Activated CD4-positive, alpha-beta memory T cell treated with anti-CD3 and anti-CD28 coated beads, Interleukin-2, amount 10 ng/mL, durations not matched to agents 7 days and 5 days (primary cell): ENCODE results near the gene SLC44A1. TPM values are rescaled to one million over a fixed set of nuclear protein-coding genes. Genes with fewer than 3 reads are reported as not detected.

Experiments used
- CTCF ChIA-PET: fragments of 350-600 bp; sonication (Branson Sonifier 250); formaldehyde crosslinking; loops from one replicate; lab custom pipeline; 2021; ENCODE audit warnings: antibody characterized with exemption, inconsistent platforms; lab: Charles Lee
- POLR2A ChIA-PET: fragments of 350-600 bp; sonication (Branson Sonifier 250); formaldehyde crosslinking; loops from one replicate; lab custom pipeline; 2021; ENCODE audit warnings: antibody characterized with exemption; lab: Charles Lee
- DNase-seq: peaks from one replicate; pipeline ENCODE4 v3.0.0-alpha.2; 2020
- H3K27ac Mint-ChIP-seq: one replicate; pipeline ENCODE4 v1.8.0; 2021; ENCODE audit warnings: mild to moderate bottlenecking, mixed read lengths
- H3K27me3 Mint-ChIP-seq: one replicate; pipeline ENCODE4 v1.8.0; 2021; ENCODE audit warnings: mixed read lengths
- H3K36me3 Mint-ChIP-seq: one replicate; pipeline ENCODE4 v1.8.0; 2021; ENCODE audit warnings: low read depth, mixed read lengths
- H3K4me1 Mint-ChIP-seq: one replicate; pipeline ENCODE4 v1.8.0; 2021; ENCODE audit warnings: mixed read lengths
- H3K4me3 Mint-ChIP-seq: one replicate; pipeline ENCODE4 v1.8.0; 2021; ENCODE audit warnings: mild to moderate bottlenecking, mixed read lengths
- H3K9me3 Mint-ChIP-seq: one replicate; pipeline ENCODE4 v1.8.0; 2021; ENCODE audit warnings: mixed read lengths
- total RNA-seq, 2 experiments: library from RNA; stranded (reverse); gene quantifications; one replicate each; pipeline ENCODE4 v1.2.3, GENCODE V29; 2021

The SLC44A1 gene
- total RNA-seq, 2 experiments from 2014 or later, result 9.5 to 10.2 TPM

GRCh38 chr9:105338308-105338707 is 93.9 kb downstream of the SLC44A1 start:
- ChIA-PET POLR2A (no interaction called here), CTCF (no interaction called here)
- DNase-seq, result no peak
- no peaks in the 10 kb centered on the region for H3K9me3 Mint-ChIP-seq
- no peaks in the 10 kb centered on the region for H3K36me3 Mint-ChIP-seq
- H3K4me3 Mint-ChIP-seq, result no peak overlapping the region
- H3K4me1 Mint-ChIP-seq, result peaks cover 19% of the 10 kb centered on the region
- H3K27me3 Mint-ChIP-seq, result no peaks in the 10 kb centered on the region
- H3K27ac Mint-ChIP-seq, result no peak overlapping the region

- Mint-ChIP-seq H3K4me1 (peaks cover 19% of the 10 kb centered on the region), H3K36me3 (no peaks in the 10 kb centered on the region), H3K4me3 (no peak overlapping the region), H3K27ac (no peak overlapping the region), H3K9me3 (no peaks in the 10 kb centered on the region), H3K27me3 (no peaks in the 10 kb centered on the region)
- POLR2A ChIA-PET, result no interaction called here
- no peak for DNase-seq
- CTCF ChIA-PET, result no interaction called here
Measured at GRCh38 chr9:105339849-105340248, 95.4 kb downstream of the SLC44A1 start.

- DNase-seq, result no peak
- POLR2A ChIA-PET, result interaction anchor here (1.1 kb wide), 1 partner anchor 97 kb away, joined by 3 read pairs; the partner anchor contains the start of gene SLC44A1
- Mint-ChIP-seq H3K27ac (no peak overlapping the region), H3K9me3 (no peaks in the 10 kb centered on the region), H3K27me3 (no peaks in the 10 kb centered on the region), H3K36me3 (no peaks in the 10 kb centered on the region), H3K4me1 (peaks cover 19% of the 10 kb centered on the region), H3K4me3 (no peak overlapping the region)
- CTCF ChIA-PET, result no interaction called here
Measured at GRCh38 chr9:105341434-105342146, 97.1 kb downstream of the SLC44A1 start.

- peaks cover 19% of the 10 kb centered on the region for H3K4me1 Mint-ChIP-seq
- ChIA-PET POLR2A (interaction anchor here (0.8 kb wide), 1 partner anchor 14 kb away, joined by 3 read pairs; no protein-coding TSS in a partner anchor), CTCF (no interaction called here)
- H3K36me3 Mint-ChIP-seq, result no peaks in the 10 kb centered on the region
- DNase-seq, result no peak
- no peak overlapping the region for H3K27ac Mint-ChIP-seq
- H3K27me3 Mint-ChIP-seq, result no peaks in the 10 kb centered on the region
- no peak overlapping the region for H3K4me3 Mint-ChIP-seq
- H3K9me3 Mint-ChIP-seq, result no peaks in the 10 kb centered on the region
Measured at GRCh38 chr9:105342147-105342505, 97.7 kb downstream of the SLC44A1 start.

- no peak overlapping the region for H3K27ac Mint-ChIP-seq
- H3K4me3 Mint-ChIP-seq, result no peak overlapping the region
- no peaks in the 10 kb centered on the region for H3K36me3 Mint-ChIP-seq
- ChIA-PET CTCF (interaction anchor here (0.5 kb wide), 1 partner anchor 479 kb away, joined by 3 read pairs; no protein-coding TSS in a partner anchor), POLR2A (no interaction called here)
- no peaks in the 10 kb centered on the region for H3K27me3 Mint-ChIP-seq
- H3K9me3 Mint-ChIP-seq, result no peaks in the 10 kb centered on the region
- peaks cover 19% of the 10 kb centered on the region for H3K4me1 Mint-ChIP-seq
- DNase-seq, result no peak
Measured at GRCh38 chr9:105344283-105344682, 99.8 kb downstream of the SLC44A1 start.

- Mint-ChIP-seq H3K27me3 (no peaks in the 10 kb centered on the region), H3K36me3 (no peaks in the 10 kb centered on the region), H3K27ac (no peak overlapping the region), H3K4me1 (peaks cover 11% of the 10 kb centered on the region), H3K9me3 (no peaks in the 10 kb centered on the region), H3K4me3 (no peak overlapping the region)
- ChIA-PET CTCF (no interaction called here), POLR2A (interaction anchor here (0.7 kb wide), 1 partner anchor 56 kb away, joined by 3 read pairs; no protein-coding TSS in a partner anchor)
- no peak for DNase-seq
Measured at GRCh38 chr9:105345626-105346025, 101.2 kb downstream of the SLC44A1 start.

- ChIA-PET POLR2A (interaction anchor here (0.7 kb wide), 1 partner anchor 55 kb away, joined by 3 read pairs; no protein-coding TSS in a partner anchor), CTCF (no interaction called here)
- H3K4me3 Mint-ChIP-seq, result no peak overlapping the region
- H3K27ac Mint-ChIP-seq, result no peak overlapping the region
- no peaks in the 10 kb centered on the region for H3K36me3 Mint-ChIP-seq
- no peaks in the 10 kb centered on the region for H3K9me3 Mint-ChIP-seq
- no peaks in the 10 kb centered on the region for H3K27me3 Mint-ChIP-seq
- H3K4me1 Mint-ChIP-seq, result peaks cover 11% of the 10 kb centered on the region
- no peak for DNase-seq
Measured at GRCh38 chr9:105346273-105346672, 101.8 kb downstream of the SLC44A1 start.

GRCh38 chr9:105354448-105354847 is 110.0 kb downstream of the SLC44A1 start:
- POLR2A ChIA-PET, result no interaction called here
- Mint-ChIP-seq H3K4me3 (no peak overlapping the region), H3K27me3 (no peaks in the 10 kb centered on the region), H3K36me3 (no peaks in the 10 kb centered on the region), H3K27ac (no peak overlapping the region), H3K9me3 (no peaks in the 10 kb centered on the region), H3K4me1 (peaks cover 5% of the 10 kb centered on the region)
- no peak for DNase-seq
- CTCF ChIA-PET, result no interaction called here

GRCh38 chr9:105355781-105356180 is 111.3 kb downstream of the SLC44A1 start:
- CTCF ChIA-PET, result interaction anchor here (0.7 to 1.5 kb wide), 2 partner anchors 60 to 111 kb away, joined by 4 read pairs; partner anchors contain the start of gene SLC44A1
- H3K4me3 Mint-ChIP-seq, result no peak overlapping the region
- H3K36me3 Mint-ChIP-seq, result no peaks in the 10 kb centered on the region
- DNase-seq, result peak; percentile 24
- peaks cover 15% of the 10 kb centered on the region for H3K4me1 Mint-ChIP-seq
- POLR2A ChIA-PET, result interaction anchor here (0.7 to 2.0 kb wide), 3 partner anchors 8 to 50 kb away, joined by 3 to 5 read pairs (median 3); no protein-coding TSS in a partner anchor
- no peak overlapping the region for H3K27ac Mint-ChIP-seq
- H3K9me3 Mint-ChIP-seq, result no peaks in the 10 kb centered on the region
- peaks cover 5% of the 10 kb centered on the region for H3K27me3 Mint-ChIP-seq

- ChIA-PET CTCF (interaction anchor here (0.8 to 1.5 kb wide), 2 partner anchors 61 to 363 kb away, joined by 3 read pairs; no protein-coding TSS in a partner anchor), POLR2A (interaction anchor here (1.4 kb wide), 1 partner anchor 47 kb away, joined by 5 read pairs; no protein-coding TSS in a partner anchor)
- H3K9me3 Mint-ChIP-seq, result no peaks in the 10 kb centered on the region
- H3K27me3 Mint-ChIP-seq, result peaks cover 5% of the 10 kb centered on the region
- H3K27ac Mint-ChIP-seq, result no peak overlapping the region
- no peak overlapping the region for H3K4me3 Mint-ChIP-seq
- H3K36me3 Mint-ChIP-seq, result peaks cover 2% of the 10 kb centered on the region
- peaks cover 18% of the 10 kb centered on the region for H3K4me1 Mint-ChIP-seq
- DNase-seq, result no peak
Measured at GRCh38 chr9:105357937-105358336, 113.5 kb downstream of the SLC44A1 start.

GRCh38 chr9:105359892-105360291 is 115.4 kb downstream of the SLC44A1 start:
- ChIA-PET POLR2A (interaction anchor here (0.5 to 1.5 kb wide), 3 partner anchors 46 to 369 kb away, joined by 3 to 8 read pairs (median 3); no protein-coding TSS in a partner anchor), CTCF (interaction anchor here (1.4 kb wide), 1 partner anchor 13 kb away, joined by 3 read pairs; no protein-coding TSS in a partner anchor)
- H3K9me3 Mint-ChIP-seq, result no peaks in the 10 kb centered on the region
- H3K4me1 Mint-ChIP-seq, result peaks cover 18% of the 10 kb centered on the region
- no peak overlapping the region for H3K27ac Mint-ChIP-seq
- no peak overlapping the region for H3K4me3 Mint-ChIP-seq
- H3K36me3 Mint-ChIP-seq, result peaks cover 2% of the 10 kb centered on the region
- H3K27me3 Mint-ChIP-seq, result peaks cover 5% of the 10 kb centered on the region
- DNase-seq, result peak; percentile 59

- CTCF ChIA-PET, result interaction anchor here (1.4 kb wide), 1 partner anchor 13 kb away, joined by 3 read pairs; no protein-coding TSS in a partner anchor
- Mint-ChIP-seq H3K36me3 (peaks cover 2% of the 10 kb centered on the region), H3K4me3 (no peak overlapping the region), H3K9me3 (no peaks in the 10 kb centered on the region), H3K27ac (no peak overlapping the region), H3K27me3 (peaks cover 5% of the 10 kb centered on the region), H3K4me1 (peaks cover 18% of the 10 kb centered on the region)
- POLR2A ChIA-PET, result interaction anchor here (1.3 to 1.5 kb wide), 2 partner anchors 45 to 369 kb away, joined by 3 to 8 read pairs; no protein-coding TSS in a partner anchor
- DNase-seq, result no peak
Measured at GRCh38 chr9:105360344-105360743, 115.9 kb downstream of the SLC44A1 start.

GRCh38 chr9:105361873-105362272 is 117.4 kb downstream of the SLC44A1 start:
- Mint-ChIP-seq H3K27ac (no peak overlapping the region), H3K27me3 (peaks cover 5% of the 10 kb centered on the region), H3K4me1 (peaks cover 13% of the 10 kb centered on the region), H3K9me3 (no peaks in the 10 kb centered on the region), H3K36me3 (peaks cover 2% of the 10 kb centered on the region), H3K4me3 (no peak overlapping the region)
- no peak for DNase-seq
- ChIA-PET CTCF (no interaction called here), POLR2A (no interaction called here)
